Tibial nerve (tissue), 4 donors: ENCODE results near the gene LGALS9. TPM values are rescaled to one million over a fixed set of nuclear protein-coding genes. Genes with fewer than 3 reads are reported as not detected.
A peak's percentile ranks its signal among the peaks of the same experiment; 100 is the strongest.

Experiments
- DNase-seq, 2 donors: peaks; one replicate each; pipeline ENCODE4 v3.0.0-alpha.2; 2019; ENCODE audit warnings: low spot score in 2 of 2
- H3K27ac ChIP-seq, 4 donors: fragments of 200-600 bp; sonication (generic) in 3 of 4; one replicate each; pipeline ENCODE4 v1.5.1; 2017 to 2019; ENCODE audit warnings: mild to moderate bottlenecking in 1 of 4
- H3K27me3 ChIP-seq, 2 donors: fragments of 200-600 bp; sonication (generic) in 1 of 2; one replicate each; pipeline versions ENCODE4 v1.5.1 to v1.6.0; 2017 to 2019
- H3K36me3 ChIP-seq, 3 donors: fragments of 200-600 bp; sonication (generic); one replicate each; pipeline ENCODE4 v1.5.1; 2018 to 2019
- H3K4me1 ChIP-seq, 4 donors: fragments of 200-600 bp; sonication (generic) in 3 of 4; one replicate each; pipeline ENCODE4 v1.5.1; 2017 to 2019
- H3K4me3 ChIP-seq, 4 donors: fragments of 200-600 bp; sonication (generic) in 3 of 4; one replicate each; pipeline ENCODE4 v1.5.1; 2017 to 2019; ENCODE audit warnings: mild to moderate bottlenecking in 1 of 4, moderate library complexity in 1 of 4
- H3K9me3 ChIP-seq, 4 donors: fragments of 200-600 bp; sonication (generic) in 3 of 4; one replicate each; pipeline ENCODE4 v1.5.1; 2017 to 2019
- CTCF ChIP-seq, 5 experiments: fragments of 200-600 bp in 3 of 5; fragments of 450-650 bp in 2 of 5; sonication (generic) in 3 of 5; IDR thresholded peaks; one replicate each; pipeline ENCODE4 v1.5.1; 2016 to 2019; ENCODE audit warnings: antibody characterized with exemption in 5 of 5, mild to moderate bottlenecking in 3 of 5, moderate library complexity in 2 of 5
- EP300 ChIP-seq, 2 donors: sonication (generic); formaldehyde crosslinking; IDR thresholded peaks; one replicate each; pipeline ENCODE4 v1.6.1; 2017; ENCODE audit warnings: antibody characterized with exemption in 2 of 2, mild to moderate bottlenecking in 1 of 2
- POLR2A ChIP-seq, 2 donors: fragments of 450-650 bp; IDR thresholded peaks; one replicate each; pipeline ENCODE4 v1.6.1; 2017; ENCODE audit warnings: antibody characterized with exemption in 2 of 2, mild to moderate bottlenecking in 2 of 2, moderate library complexity in 2 of 2
- WGBS, 2 donors: methylation state at CpG; one replicate each; pipeline ENCODE4 v1.1.5; 2018; 5-methylcytosine and 5-hydroxymethylcytosine counted together
- total RNA-seq, 4 donors: library from RNA; depleted of rRNA; stranded (reverse); fragments of >200 nt; gene quantifications; one replicate each; pipeline ENCODE4 v1.1.0, GENCODE V29; 2016

Gene LGALS9
- total RNA-seq, 4 donors from 2014 or later = 11.9 to 73.5 (median 20.7) TPM

GRCh38 chr17:27595208-27595607 is 35.8 kb upstream of the LGALS9 start:
- Histone ChIP-seq H3K4me3 (no peak overlapping the region), H3K27me3 (no peaks in the 10 kb centered on the region), H3K9me3 (no peaks in the 10 kb centered on the region), H3K27ac (no peak overlapping the region), H3K4me1 (peaks cover 0 to 2% (median 0%) of the 10 kb centered on the region in 4 donors), H3K36me3 (peaks cover 0 to 79% (median 0%) of the 10 kb centered on the region in 3 donors)
- TF ChIP-seq EP300 (IDR thresholded peaks at IDR 0.05) = no peak
- no peak for TF ChIP-seq CTCF (IDR thresholded peaks at IDR 0.05)
- TF ChIP-seq POLR2A (IDR thresholded peaks at IDR 0.05) = no peak
- WGBS, 2 donors = 88 to 100% methylated on average over 2 of the region's 2 CpGs
- no peak for DNase-seq

GRCh38 chr17:27596096-27596495 is 34.9 kb upstream of the LGALS9 start:
- peak overlapping the region in 1 of 4 donors; percentile 8 for H3K27ac ChIP-seq
- H3K9me3 ChIP-seq = no peaks in the 10 kb centered on the region
- H3K27me3 ChIP-seq = no peaks in the 10 kb centered on the region
- no peak overlapping the region for H3K4me3 ChIP-seq
- DNase-seq = no peak
- WGBS, 2 donors = 65 to 73% methylated on average over 4 of the region's 4 CpGs
- peaks cover 0 to 3% (median 0%) of the 10 kb centered on the region in 4 donors for H3K4me1 ChIP-seq
- peaks cover 0 to 72% (median 0%) of the 10 kb centered on the region in 3 donors for H3K36me3 ChIP-seq
- no peak for TF ChIP-seq POLR2A (IDR thresholded peaks at IDR 0.05)
- TF ChIP-seq EP300 (IDR thresholded peaks at IDR 0.05) = no peak
- TF ChIP-seq CTCF (IDR thresholded peaks at IDR 0.05) = no peak

DNA sequence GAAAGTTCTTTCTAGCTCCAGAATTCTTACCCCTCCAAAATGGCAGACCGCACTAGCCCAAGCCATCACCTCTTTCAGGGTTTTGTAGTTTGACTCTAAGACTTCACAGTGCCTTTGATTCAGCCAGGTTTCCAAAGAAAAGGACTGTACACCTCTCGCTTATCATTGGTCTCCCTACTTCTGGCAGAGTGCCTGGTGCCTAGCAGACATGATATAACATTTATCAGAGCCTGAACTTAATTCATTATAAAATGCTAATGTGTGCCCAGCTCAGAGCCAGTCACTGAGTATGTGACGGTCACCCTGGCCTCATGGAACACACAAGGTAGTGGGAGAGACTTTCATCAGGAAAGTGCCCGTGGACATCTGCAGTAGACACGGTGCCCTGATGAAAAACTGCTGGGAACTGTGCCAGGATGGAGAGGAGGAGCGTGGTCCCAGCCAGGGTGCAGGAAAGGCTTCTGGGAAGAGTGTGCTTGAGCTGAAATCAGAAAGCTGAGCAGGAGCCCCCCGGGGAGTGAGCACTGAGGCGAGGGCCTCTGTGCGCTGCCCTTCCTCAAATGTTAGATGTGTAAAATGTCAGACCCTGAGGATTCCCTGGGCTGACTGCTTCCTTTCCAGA is 34.3 kb upstream of the LGALS9 start:
- no peaks in the 10 kb centered on the region for H3K9me3 ChIP-seq
- 63 to 76% methylated on average over 8 to 9 of the region's 9 CpGs for WGBS, 2 donors
- H3K4me1 ChIP-seq = peaks cover 0 to 7% (median 0%) of the 10 kb centered on the region in 4 donors
- no peak for DNase-seq
- peaks cover 0 to 66% (median 0%) of the 10 kb centered on the region in 3 donors for H3K36me3 ChIP-seq
- H3K27ac ChIP-seq = no peak overlapping the region
- TF ChIP-seq CTCF (IDR thresholded peaks at IDR 0.05) (no peak), POLR2A (IDR thresholded peaks at IDR 0.05) (no peak), EP300 (IDR thresholded peaks at IDR 0.05) (no peak)
- H3K27me3 ChIP-seq = no peaks in the 10 kb centered on the region
- no peak overlapping the region for H3K4me3 ChIP-seq

- H3K9me3 ChIP-seq = no peaks in the 10 kb centered on the region
- TF ChIP-seq CTCF (IDR thresholded peaks at IDR 0.05) (no peak), EP300 (IDR thresholded peaks at IDR 0.05) (no peak), POLR2A (IDR thresholded peaks at IDR 0.05) (no peak)
- no peaks in the 10 kb centered on the region for H3K27me3 ChIP-seq
- DNase-seq = no peak
- 87 to 88% methylated on average over 10 of the region's 10 CpGs for WGBS, 2 donors
- peaks cover 0 to 12% (median 0%) of the 10 kb centered on the region in 4 donors for H3K4me1 ChIP-seq
- no peak overlapping the region for H3K27ac ChIP-seq
- no peak overlapping the region for H3K4me3 ChIP-seq
- peaks cover 0 to 62% (median 0%) of the 10 kb centered on the region in 3 donors for H3K36me3 ChIP-seq
Observed at GRCh38 chr17:27597188-27597580, 33.8 kb upstream of the LGALS9 start.

DNA sequence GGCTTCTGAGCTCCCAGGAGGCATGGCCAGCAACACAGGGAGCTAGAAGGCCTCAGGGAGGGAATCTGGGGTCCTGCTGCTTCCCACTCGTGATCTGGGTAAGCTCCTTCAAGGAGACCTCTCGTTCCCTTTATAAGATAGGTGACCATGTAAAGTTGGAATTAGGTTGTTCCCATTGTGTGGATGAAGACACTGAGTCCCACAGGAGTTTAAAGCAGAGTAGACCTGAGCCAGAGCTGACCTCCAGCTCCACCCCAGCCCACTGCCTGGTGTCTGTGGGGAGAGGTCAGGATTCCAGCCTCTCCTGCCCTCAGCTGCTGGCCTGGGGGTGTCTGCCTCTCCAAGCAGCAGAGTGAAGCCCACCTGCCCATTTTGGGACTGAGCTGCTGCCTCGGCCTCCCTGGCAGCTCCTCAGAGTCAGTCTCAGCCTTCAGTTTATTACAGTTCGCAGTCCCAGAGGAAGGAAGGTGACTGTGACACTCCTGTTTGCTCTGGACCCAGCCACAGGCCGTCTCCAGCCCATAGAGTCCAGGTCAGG is 33.1 kb upstream of the LGALS9 start:
- TF ChIP-seq CTCF (IDR thresholded peaks at IDR 0.05) (no peak), POLR2A (IDR thresholded peaks at IDR 0.05) (no peak), EP300 (IDR thresholded peaks at IDR 0.05) (no peak)
- Histone ChIP-seq H3K4me3 (no peak overlapping the region), H3K27ac (peak overlapping the region in 1 of 4 donors; percentile 58), H3K27me3 (no peaks in the 10 kb centered on the region), H3K36me3 (peaks cover 0 to 56% (median 0%) of the 10 kb centered on the region in 3 donors), H3K4me1 (peaks cover 0 to 15% (median 0%) of the 10 kb centered on the region in 4 donors), H3K9me3 (no peaks in the 10 kb centered on the region)
- no peak for DNase-seq
- 80 to 100% methylated on average over 3 of the region's 5 CpGs for WGBS, 2 donors
